Kidney epithelial cell (primary cell): ENCODE measurements around the gene MYLK. TPM values are rescaled to one million over a fixed set of nuclear protein-coding genes. Genes with fewer than 3 reads are reported as not detected.
"Not testable (repeated sequence)": the region's sequence is repeated elsewhere in the genome, so short reads cannot be mapped to it uniquely, and the experiment has no call there.

ENCODE experiments used
- DNase-seq: peaks from one replicate; pipeline ENCODE4 v3.0.0-alpha.2; 2010; ENCODE audit warnings: low read depth
- H3K27me3 ChIP-seq: 2 replicates; pipeline ENCODE4 v1.6.0; 2011; ENCODE audit warnings: low read length; ENCODE audit not compliant: control insufficient read depth, insufficient read depth
- H3K36me3 ChIP-seq: 2 replicates; pipeline ENCODE4 v1.5.1; 2011; ENCODE audit warnings: low read length; ENCODE audit not compliant: control insufficient read depth, insufficient read depth
- H3K4me3 ChIP-seq: 2 replicates; pipeline ENCODE4 v1.5.1; 2011; ENCODE audit warnings: low read depth, mild to moderate bottlenecking, control low read depth, low read length
- CTCF ChIP-seq: IDR thresholded peaks from 2 replicates; pipeline ENCODE4 v1.5.1; 2011; ENCODE audit warnings: mild to moderate bottlenecking, moderate library complexity, low read length, control low read depth, inconsistent platforms; ENCODE audit not compliant: insufficient read depth, poor library complexity, severe bottlenecking
- total RNA-seq: library from RNA; depleted of rRNA; stranded (reverse); fragments of >200 nt; gene quantifications from 2 replicates; pipeline ENCODE4 v1.2.3, GENCODE V29; 2015

Gene MYLK
- total RNA-seq, 1 donor from 2014 or later, result 49.7 TPM

GRCh38 chr3:123602325-123602724 is 281.8 kb downstream of the MYLK start:
- no peak for TF ChIP-seq CTCF
- DNase-seq, result no peak

GRCh38 chr3:123600863-123601262 is 283.3 kb downstream of the MYLK start:
- H3K4me3 ChIP-seq, DNase-seq, H3K27me3 ChIP-seq, H3K36me3 ChIP-seq: not testable (repeated sequence)

More at GRCh38 chr3:123602325-123602724, 281.8 kb downstream of the MYLK start:
- no peaks in the 10 kb centered on the region for H3K36me3 ChIP-seq
- H3K4me3 ChIP-seq, result no peak overlapping the region
- no peaks in the 10 kb centered on the region for H3K27me3 ChIP-seq

- TF ChIP-seq CTCF, result no peak
- Histone ChIP-seq H3K27me3 (no peaks in the 10 kb centered on the region), H3K4me3 (no peak overlapping the region), H3K36me3 (no peaks in the 10 kb centered on the region)
- DNase-seq, result no peak
Observed at GRCh38 chr3:123597561-123597960, 286.6 kb downstream of the MYLK start.

GRCh38 chr3:123595396-123596180 is 288.5 kb downstream of the MYLK start:
- no peak for TF ChIP-seq CTCF
- H3K4me3 ChIP-seq, result no peak overlapping the region
- no peaks in the 10 kb centered on the region for H3K36me3 ChIP-seq
- DNase-seq, result no peak
- no peaks in the 10 kb centered on the region for H3K27me3 ChIP-seq

- no peak for TF ChIP-seq CTCF
- no peaks in the 10 kb centered on the region for H3K36me3 ChIP-seq
- H3K4me3 ChIP-seq, result no peak overlapping the region
- DNase-seq, result no peak
- H3K27me3 ChIP-seq, result no peaks in the 10 kb centered on the region
Observed at GRCh38 chr3:123593381-123593780, 290.8 kb downstream of the MYLK start.

- Histone ChIP-seq H3K4me3 (no peak overlapping the region), H3K36me3 (no peaks in the 10 kb centered on the region), H3K27me3 (no peaks in the 10 kb centered on the region)
- no peak for TF ChIP-seq CTCF
- DNase-seq, result no peak
Observed at GRCh38 chr3:123590685-123591450, 293.3 kb downstream of the MYLK start.
